Left kidney (tissue), 2 donors: Measurements from ENCODE around the gene ABI3BP. TPM values are rescaled to one million over a fixed set of nuclear protein-coding genes. Genes with fewer than 3 reads are reported as not detected.
A peak's percentile ranks its signal among the peaks of the same experiment; 100 is the strongest.

Experiments
- DNase-seq: peaks from one replicate; pipeline ENCODE4 v3.0.0-alpha.2; 2013
- polyA plus RNA-seq: library from polyadenylated mRNA; unstranded; fragments of 120-200 nt; gene quantifications from one replicate; pipeline ENCODE4 v1.2.1, GENCODE V29; 2013; ENCODE audit not compliant: insufficient read length

ABI3BP gene
- polyA plus RNA-seq, 1 donor, result 26.8 TPM

DNA sequence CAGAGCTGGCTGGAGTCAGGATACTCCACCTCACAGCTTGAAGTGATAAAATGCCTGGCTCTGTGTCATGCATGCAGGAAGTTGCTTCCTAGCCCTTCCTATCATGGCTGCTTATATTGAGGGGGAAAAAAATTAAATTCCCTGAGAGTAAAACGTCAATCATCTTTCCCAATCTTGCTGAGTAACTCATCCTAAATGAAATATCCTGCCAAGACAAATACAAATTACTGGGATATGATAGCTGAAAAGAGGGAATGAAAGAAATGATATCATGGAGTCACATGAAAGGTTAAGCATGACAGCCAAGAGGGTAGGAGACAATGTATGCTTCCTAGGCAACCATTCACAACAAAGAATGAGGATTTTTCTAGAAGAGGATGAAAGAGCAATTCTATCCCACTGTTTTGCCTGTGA is 110.6 kb downstream of the ABI3BP start:
- DNase-seq, result no peak

DNA sequence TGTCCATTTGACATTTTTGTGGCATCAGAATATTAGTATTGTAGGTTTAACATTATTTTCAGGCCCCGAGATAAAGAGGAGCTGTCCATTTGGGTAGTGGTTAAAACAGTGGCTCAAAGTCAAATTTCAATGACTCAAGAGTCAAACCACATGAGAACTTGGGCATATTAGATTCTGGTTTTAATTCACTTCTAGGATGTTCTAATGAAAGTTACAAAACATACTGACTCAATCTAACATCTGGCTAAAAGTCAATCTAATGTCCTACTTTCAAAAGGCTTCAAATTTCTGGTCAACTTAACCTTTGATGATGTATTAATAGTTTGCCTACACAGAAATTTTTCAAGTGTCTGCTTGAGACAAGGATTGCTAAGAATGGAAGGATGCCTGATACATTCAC is 112.4 kb downstream of the ABI3BP start:
- DNase-seq, result no peak

DNA sequence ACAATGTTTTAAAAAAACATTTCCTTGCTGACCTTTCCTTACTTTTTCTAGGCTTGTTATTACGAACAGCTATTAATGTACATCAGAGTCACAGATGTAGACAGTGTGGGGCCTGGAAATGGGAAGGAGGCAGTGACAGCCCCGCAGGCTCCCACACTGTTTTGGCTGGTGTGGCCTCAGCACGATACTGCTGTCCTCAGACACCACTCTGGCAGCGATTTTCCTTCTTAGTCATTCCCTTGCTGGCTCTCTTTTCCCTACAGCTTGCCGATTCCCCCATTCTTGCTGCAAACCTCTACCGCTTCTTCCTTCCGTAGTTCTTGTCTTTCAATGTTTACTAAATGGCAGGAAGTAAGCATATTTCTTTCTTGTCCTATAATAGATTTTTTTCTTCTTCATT is 113.1 kb downstream of the ABI3BP start:
- no peak for DNase-seq

DNA sequence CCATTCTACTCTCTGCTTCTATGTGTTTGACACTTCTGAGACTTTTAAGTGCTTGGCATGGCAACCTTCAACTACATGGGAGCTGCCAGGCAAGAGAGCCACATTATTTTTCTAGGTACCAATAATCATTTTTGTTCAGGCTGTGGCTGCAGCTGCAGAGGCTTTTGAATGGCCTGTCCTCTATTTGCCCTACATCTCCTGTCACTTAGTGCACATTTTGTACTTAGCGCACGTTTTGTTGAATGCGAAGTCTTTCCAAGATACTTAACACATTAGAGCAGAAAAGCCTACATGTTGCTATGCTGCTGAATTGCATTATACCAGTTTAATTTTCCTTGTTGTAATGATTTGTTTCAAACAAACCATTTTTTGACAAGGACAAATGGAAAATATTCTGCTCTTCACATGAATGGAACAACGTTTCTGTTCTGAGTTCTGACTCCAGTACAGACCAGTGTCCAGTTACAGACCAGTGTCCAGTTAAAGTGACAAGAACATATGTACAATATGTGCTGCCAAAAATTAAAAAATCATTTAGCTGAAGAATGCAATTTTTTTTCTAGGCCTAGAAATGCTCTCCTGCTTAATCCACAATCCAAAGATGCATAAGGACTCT is 113.9 kb downstream of the ABI3BP start:
- no peak for DNase-seq

DNA sequence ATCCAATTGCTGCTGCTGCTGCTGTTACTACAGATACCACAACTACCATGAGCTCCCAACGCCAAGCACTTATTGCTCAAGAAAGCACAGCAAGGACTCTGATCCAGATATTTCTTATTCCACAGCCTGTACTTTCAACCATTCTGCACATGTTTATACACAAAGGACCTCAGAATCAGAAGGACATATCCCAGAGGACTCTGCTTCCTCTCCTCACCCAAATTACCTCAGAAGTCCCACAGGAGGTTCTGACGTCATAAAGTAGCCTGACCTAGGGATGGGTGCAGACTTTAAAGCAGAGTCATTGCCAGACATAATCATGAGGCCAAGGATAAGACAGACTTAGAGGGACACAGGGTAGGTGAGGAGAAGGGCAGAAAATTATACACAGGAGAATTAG is 115.9 kb downstream of the ABI3BP start:
- no peak for DNase-seq

DNA sequence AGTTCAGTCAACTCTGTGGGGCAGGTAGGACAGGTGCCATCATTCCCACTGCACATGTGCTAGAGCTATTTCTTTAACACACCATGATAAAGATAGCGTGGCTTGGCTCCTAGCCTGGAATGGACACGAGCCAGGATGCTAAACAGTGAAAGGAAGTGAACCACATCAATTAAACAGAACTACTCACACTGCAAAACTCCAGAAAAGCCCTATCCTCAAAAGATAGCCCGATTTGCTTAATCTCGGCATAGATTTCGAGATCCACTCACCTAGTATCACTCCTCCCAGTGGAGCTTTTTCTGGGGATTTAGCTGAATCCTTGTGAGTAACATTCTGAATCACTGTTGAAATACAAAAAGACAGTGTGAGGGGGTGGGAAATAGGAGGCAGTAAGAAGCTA is 118.0 kb downstream of the ABI3BP start:
- DNase-seq, result peak; percentile 31

DNA sequence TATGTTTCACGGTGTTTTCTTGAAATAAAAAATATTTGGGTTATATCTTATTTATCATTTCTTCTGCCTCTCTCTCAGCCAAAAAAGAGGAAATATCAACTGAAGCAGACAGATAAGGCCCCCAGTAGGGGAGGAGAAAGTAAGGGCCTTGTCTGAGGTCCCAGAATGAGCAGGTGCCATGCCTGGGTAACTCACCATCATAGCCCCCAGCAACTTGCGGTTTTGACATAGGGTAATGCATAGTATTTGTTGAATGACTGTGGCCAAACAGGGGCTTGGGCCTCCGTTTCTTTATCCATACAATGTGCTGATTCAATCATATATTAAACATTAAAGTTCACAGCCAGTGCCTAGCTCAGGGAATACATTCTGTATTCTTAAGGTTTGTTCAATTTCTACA is 119.6 kb downstream of the ABI3BP start:
- no peak for DNase-seq

DNA sequence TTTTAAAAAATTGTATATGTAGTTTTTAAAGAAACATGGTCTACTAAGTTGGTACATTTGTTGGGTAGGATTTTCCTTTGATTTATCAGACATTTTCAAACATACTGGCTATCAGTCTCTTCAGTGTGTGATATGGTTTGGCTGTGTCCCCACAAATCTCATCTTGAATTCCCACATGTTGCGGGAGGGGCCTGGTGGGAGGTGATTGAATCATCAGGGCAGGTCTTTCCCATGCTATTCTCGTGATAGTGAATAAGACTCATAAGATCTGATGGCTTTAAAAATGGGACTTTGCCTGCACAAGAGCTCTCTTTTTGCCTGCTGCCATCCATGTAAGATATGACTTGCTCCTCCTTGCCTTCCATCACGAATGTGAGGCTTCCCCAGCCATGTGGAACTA is 121.9 kb downstream of the ABI3BP start:
- no peak for DNase-seq

DNA sequence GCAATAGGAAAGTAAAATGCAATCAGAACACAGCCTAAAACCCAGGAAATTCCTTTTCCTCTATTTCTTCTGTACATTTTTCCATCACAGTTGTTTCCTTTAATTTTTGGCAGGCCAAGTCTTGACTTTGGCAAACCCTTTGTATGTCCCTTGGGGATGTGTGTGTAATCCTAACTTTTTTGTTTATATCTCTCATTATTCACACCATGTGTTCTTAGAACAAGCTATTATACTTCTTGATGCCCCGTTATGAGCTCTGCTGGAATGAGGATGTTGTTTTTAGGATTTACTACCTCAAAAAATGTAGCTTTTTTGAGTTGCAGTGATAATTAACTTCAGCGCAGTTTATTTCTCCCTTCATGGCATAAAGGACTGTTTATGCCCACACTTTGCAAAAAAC is 123.4 kb downstream of the ABI3BP start:
- DNase-seq, result peak; percentile 30

DNA sequence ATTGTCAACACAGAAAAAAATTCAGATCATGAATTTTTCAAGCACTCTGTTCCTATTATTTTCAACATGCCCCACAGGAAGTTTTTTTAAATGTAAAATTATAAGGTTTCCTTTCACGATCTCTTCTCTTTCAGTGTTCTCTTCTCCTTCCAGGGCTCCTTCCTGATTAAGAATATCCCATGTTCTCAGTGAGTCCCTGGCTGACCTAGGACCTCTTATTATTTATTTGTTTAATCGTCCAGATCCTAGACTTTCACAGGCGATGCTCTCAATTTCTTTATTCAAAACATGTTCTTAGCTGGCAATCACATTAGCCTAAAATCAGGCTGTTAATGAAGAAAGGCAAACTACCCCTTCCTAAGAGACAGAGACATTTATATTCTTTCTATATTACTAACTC is 124.3 kb downstream of the ABI3BP start:
- no peak for DNase-seq

DNA sequence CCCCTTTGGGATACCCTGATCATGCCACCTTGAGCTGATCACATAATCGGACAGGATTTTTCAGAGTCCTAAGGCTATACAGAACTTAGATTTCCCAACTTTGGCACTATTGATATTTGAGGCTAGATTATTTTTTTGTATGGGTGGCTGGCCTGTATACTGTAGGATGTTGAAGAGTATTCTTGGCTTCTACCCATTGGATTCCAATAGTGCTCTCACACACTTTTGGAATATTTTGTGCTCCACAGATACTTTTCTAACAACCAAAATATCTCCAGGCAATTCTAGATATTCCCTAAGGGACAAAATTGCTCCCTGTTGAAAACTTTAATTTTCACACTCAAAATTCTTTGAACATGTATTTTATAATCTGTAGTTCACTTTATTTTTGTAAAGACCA is 125.1 kb downstream of the ABI3BP start:
- no peak for DNase-seq

DNA sequence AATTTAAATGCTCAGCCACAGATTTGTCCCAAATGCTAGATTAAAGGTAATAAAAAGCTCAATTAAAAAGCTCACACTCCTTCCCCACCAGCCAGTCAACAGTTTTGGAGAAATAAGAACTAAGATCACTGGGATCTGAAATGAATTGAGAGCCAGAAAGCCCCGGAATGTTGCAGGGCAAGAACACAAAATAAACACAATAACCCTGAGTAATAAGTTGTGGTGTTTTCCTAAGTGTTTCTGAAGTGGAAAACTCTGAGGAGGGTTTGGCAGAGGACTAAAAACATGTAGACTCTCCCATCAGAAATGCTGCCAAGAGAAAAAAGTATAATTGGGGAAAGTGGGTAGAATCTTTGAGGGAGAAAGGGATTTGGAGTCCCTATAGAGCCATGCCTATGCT is 127.8 kb downstream of the ABI3BP start:
- no peak for DNase-seq

DNA sequence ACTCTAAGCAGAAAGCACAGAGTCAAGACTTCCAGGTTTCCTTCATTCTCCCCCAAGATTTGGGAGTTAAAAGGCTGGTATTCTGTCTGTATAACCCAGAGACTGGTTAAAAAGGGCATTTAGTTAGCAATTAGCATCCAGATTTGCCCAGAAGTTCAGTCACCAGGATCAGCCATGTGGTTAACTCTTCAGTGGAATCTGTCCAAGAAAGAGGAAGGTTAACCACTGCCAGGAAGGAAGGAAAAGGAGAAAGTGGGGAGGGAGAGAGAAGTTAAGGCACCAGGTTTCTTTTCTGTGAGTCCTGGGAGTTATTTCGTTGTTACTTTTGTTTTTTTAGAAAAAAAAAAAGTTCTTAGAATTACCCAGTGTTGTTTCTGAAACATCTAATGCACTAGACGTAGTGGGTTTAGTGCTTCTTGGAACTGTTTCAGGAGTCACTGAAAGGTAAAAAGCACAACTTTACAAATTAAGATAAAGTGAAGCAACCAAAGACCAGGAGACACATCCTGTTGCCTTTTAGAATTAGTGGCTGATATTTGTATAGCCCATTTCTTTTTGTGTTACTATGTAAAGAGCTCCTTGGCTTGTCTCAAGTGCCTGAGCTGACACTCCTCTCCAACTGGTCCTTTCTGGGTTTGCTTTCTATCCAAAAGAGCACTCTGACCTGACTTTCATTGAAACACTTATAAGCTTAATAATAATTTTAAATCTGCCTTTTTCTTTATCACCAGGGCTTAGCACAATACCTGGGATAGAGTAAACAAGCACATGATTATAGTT is 128.6 kb downstream of the ABI3BP start:
- DNase-seq, result no peak

DNA sequence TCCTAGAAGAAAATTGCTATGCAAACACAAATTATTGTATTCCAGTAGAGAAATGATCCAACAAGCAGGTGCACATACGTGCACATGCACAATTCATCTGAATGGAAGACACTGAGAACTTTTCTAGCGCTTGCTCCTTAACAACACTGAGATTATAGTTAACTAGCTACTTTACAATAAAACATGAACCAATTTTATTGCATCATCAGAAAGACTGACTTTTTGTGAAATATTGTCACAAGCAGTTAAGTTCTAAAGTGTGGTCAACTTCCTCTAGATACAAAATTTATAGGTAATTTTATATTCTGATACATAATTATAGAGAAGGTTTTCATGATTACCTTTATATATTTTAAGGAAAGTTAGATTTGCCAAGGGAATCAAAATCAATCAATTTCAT is 135.4 kb downstream of the ABI3BP start:
- no peak for DNase-seq

DNA sequence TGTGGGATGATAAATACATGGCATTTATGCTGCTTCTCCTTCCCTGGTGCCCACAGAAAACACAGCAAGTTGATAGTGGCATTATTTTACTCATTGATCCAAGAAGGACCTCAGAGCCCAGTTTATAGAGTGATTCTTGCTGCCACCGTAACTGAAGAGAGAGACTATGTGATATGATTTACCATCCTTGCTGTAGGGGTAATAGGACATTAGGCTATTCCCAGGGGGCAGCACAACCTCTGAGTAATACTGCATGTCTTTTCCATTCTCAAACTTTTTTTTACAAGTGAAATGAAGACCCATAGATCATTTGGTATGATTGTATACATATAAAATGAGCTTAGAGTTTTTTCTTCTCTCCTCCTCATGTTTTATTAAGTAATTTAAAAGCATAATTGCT is 136.4 kb downstream of the ABI3BP start:
- DNase-seq, result no peak

DNA sequence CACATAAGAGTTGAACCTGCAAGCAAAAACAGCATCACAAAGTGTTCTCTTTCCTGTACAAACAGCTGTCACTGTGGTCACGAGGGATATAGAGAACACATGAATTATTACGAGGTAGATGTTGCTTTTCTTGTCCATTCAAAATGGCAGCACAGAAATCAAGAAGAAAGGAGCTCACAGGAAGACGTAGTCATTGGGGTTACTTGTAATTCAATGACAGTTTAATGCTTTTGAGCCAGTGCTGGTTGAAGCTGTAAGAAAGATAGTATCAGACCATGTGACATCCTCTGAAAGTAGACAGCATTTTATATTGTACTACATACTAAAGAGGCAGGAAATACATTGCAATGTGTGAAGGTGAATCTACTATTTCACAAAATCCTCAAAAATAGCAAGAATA is 140.4 kb downstream of the ABI3BP start:
- no peak for DNase-seq

DNA sequence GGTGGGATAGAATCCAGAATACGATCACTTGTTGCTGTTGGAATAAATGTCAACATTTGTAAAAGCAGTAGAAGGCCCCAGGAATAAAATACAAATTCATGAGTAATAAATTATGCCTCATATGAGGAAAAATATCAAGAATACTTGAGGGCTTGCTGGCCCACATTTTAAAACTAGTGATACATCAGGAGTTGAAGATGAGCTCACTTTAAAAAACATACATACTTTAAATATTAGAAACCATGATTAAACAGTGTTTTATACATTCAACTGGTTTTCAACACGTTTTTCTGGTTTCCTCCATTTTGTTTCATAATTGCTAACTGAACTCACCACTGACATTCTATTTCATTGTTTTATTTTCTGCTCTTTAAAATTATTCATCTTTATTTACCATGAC is 142.5 kb downstream of the ABI3BP start:
- no peak for DNase-seq

DNA sequence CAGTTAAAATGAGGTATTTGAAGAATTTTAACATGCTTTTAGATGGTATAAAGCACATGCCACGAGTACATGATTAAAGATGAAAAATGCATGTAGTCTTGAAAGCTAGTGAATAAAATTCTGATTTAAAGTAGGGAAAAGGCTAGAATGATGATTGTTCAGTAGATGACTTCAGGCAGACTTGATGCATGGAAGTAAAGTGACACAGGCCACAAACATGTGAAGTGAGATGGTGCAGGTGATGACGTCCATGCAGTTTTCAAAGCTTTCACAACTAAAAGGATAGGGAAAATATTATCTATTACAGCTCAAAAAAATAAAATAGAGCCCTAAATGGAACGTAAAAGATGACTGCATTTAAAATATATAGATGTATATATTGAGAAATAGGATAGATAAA is 143.1 kb downstream of the ABI3BP start:
- no peak for DNase-seq

DNA sequence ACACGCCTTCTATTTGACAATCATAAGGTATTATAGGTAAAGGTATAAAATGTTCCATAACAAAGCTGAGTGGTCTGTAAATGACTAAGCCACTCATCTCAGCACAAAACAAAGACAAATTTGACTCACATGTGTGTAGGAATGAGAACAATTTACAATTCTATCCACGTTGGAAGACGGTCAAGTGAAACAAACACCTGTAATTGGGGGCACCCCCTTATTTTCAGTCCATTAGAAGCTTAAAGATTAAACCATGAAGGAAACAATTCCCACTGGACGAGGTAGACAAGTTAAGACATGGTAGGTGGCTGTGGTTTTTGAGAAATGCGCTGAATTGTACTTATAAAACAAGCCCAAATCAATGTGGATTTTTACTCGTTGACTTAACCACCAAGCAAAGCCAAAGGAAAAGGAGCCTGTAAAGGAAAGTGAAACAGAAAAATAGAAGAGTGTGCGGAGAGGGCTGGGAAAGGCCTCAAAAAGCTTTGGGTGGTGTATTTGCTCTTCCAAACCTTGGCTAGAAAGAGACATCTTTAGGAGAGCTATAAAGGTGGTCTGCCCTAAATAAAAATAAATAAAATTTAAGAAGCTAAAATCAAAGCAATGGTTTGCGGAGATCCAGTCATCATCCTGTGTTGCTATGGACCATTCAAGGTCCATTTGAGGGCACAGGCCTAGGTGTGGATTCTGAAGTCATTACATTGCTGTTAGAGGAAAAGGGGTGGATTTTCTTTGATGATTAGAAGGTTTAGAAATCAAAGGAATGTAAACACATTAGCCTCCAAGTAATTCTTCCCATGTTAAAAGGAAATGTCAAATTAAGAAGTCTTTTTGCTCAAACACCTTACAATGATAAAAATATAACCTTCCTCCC is 148.9 kb downstream of the ABI3BP start:
- DNase-seq, result no peak

DNA sequence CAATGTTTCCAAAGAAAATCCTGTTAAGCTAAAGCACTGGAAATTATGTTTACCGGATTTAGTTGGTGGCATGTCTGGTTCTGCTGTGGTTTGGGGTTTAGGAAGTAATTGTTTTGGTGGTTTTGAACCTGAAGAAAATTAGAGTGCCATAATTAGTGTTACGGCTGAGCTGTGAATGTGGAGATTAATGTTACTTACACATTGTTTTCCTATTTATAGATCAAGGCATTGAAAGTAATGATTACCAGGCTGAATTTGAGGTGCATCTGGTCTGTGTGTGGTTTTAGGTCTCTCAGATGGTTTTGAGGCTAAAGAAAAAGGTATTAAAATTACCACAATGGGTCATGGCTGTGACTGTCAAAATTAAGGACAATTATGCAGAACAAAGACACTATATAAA is 155.1 kb downstream of the ABI3BP start:
- no peak for DNase-seq

DNA sequence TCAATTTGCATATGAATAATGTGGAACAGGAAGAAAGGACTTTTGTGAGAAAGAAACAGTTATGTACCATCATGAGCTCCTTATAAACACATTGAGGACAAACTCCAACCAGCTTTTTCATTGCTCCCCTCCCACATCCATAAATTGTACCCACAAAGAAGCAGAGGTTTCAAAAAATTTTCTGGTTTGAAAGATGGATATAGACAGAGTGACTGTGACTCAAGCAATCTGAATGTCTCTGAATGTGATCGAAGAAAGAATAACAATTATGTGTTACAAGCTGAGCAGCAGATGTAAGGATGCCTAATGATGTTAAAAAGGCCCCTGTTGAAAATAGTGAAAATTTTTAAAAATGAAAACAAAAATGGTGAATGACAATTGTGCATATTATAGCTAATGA is 156.6 kb downstream of the ABI3BP start:
- no peak for DNase-seq

DNA sequence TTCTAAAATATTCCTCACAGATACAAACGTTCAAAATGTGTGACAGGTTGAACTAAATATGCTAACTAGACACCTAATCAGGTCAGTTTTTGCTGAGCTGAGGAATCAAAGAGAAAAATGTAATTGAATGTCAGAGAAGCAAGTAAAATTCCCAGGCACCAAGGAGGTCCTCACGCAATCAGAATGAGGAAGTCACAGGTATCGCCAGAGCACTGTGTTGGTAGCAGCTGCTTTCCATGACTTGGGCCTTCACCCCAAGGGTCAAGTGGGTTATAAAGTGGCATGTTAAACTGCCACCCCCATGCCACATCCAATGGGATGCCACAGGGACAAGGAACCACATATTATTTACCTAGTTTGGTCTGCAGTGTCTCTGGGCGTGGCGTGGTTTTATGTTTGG is 158.9 kb downstream of the ABI3BP start:
- no peak for DNase-seq

DNA sequence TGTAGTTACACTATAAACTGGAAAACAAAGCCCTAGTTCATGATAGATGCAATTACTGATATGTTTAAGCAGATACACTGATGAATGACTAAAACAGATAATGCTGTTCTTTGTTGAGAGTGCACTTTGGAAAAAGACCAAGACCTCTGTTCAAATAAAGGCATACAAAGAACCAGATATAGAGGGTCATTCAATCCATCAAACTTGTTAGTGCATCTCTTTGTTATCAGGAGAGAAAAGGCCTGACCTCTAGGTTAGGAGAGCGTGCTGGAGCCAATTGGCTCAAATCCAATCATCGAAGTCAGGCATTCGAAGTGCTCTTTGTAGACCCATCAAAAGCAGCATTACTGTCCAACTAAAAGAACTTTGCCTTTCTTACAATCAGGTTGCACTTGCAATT is 159.7 kb downstream of the ABI3BP start:
- no peak for DNase-seq
